Right renal cortex interstitium (tissue), 3 donors: ENCODE data around the gene KATNBL1. TPM values are rescaled to one million over a fixed set of nuclear protein-coding genes. Genes with fewer than 3 reads are reported as not detected.
"Not testable (repeated sequence)": the region's sequence is repeated elsewhere in the genome, so short reads cannot be mapped to it uniquely, and the experiment has no call there.

Experiments used
- DNase-seq, 3 donors: peaks; one replicate each; pipeline ENCODE4 v3.0.0-alpha.2; 2013; ENCODE audit warnings: low read depth in 3 of 3, low spot score in 2 of 3
- polyA plus RNA-seq, 3 donors: library from polyadenylated mRNA; unstranded; fragments of 120-200 nt; gene quantifications; one replicate each; pipeline ENCODE4 v1.2.1, GENCODE V29; 2013; ENCODE audit not compliant: insufficient read length in 3 of 3

Gene KATNBL1
- polyA plus RNA-seq, 3 donors: 46.1 to 51.0 (median 46.2) TPM

GRCh38 chr15:34203936-34204335 lies 6.0 kb downstream of the KATNBL1 start:
- DNase-seq: no peak

DNA sequence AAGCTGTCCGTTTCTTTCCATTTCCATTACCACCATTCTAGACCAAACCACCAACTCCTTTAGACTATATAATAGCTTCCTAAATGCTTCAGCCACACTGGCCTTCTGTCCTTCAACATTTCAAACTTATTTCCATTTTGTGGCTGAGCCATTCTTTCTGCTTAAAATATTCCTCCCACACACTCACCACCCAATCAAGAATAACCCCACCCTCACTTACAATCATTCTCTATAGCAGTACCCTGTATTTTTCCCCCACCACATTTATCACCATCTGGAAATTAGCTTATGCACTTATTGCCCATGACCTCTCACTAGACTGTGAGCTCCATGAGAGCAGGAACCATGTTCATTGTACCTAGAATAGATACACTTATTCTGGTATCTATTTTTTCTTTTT lies 6.6 kb downstream of the KATNBL1 start:
- DNase-seq: no peak

GRCh38 chr15:34193272-34193671 lies 16.6 kb downstream of the KATNBL1 start:
- DNase-seq: not testable (repeated sequence)

DNA sequence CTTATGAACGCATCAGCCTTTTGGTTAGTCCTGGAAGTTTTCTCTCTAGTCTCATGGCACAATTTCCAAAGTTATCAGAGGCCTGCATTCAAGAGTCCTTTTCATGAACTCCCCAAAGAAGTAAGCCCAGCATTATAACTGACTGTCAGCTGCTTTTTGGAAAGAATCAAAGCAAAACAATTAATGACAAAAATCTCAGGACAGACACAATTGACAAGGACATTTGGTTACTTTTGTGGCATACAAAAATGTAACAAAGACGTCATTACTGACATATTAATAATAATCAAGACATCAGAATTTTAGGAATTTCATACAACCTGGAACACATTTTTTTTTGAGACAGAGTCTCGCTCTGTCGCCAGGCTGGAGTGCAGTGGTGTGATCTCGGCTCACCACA lies 21.2 kb downstream of the KATNBL1 start:
- DNase-seq: no peak

GRCh38 chr15:34185666-34186065 lies 24.2 kb downstream of the KATNBL1 start:
- DNase-seq: no peak

GRCh38 chr15:34182942-34183341 lies 27.0 kb downstream of the KATNBL1 start:
- DNase-seq: no peak

- no peak for DNase-seq
These were observed 30.7 kb downstream of the KATNBL1 start for GRCh38 chr15:34179234-34179633.

- DNase-seq: not testable (repeated sequence)
These were observed 43.8 kb downstream of the KATNBL1 start for GRCh38 chr15:34165987-34166573.

DNA sequence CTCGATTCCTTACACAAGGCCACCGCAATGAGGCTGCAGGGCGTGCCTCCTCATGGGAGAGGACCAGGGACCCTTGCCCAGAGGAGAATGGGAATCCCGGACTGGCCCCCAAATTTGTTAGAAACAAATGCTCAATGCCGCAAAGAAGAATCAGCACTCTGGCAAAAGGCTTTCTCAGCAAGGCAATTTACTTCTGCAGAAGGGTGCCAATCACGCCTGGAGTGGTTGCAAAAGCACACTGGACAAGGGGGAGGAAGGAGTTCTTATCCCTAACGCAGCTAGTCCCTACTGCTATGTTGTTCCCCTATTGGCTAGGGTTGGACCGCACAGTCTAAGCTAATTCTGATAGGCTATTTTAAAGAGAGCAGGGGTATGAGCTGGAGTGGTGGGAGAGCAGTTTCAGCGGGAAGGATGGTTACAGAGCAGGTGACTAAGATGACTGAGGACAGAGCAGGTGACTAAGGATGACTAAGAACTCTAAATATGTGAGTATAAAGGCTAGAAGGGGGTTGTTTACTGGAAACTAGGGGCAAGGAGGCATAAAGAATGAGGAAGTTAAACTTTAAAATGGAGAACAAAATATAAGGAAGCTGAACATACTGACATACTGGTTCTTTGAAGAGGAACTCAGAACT lies 48.5 kb downstream of the KATNBL1 start:
- no peak for DNase-seq

GRCh38 chr15:34160735-34161134 lies 49.2 kb downstream of the KATNBL1 start:
- DNase-seq: no peak

GRCh38 chr15:34158355-34158754 lies 51.5 kb downstream of the KATNBL1 start:
- no peak for DNase-seq

DNA sequence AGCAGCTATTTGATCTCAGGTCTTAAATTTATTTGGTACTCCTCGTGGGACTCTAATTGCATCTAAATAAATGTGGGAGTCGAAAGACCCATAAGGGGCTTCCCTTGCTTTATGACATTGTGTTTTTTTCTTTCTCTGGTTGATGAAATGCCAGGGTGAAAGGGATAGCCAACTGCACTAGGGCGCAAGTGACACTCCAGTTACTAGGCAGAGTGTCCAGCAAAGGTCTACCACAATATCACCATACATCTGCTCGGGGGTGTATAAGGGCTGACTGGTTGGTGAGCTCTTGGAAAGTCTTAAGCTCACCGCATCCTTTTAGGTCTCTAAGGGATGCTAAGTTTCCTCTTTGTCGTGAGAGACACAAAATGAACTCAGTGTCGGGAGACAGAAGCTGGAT lies 54.0 kb downstream of the KATNBL1 start:
- DNase-seq: no peak

DNA sequence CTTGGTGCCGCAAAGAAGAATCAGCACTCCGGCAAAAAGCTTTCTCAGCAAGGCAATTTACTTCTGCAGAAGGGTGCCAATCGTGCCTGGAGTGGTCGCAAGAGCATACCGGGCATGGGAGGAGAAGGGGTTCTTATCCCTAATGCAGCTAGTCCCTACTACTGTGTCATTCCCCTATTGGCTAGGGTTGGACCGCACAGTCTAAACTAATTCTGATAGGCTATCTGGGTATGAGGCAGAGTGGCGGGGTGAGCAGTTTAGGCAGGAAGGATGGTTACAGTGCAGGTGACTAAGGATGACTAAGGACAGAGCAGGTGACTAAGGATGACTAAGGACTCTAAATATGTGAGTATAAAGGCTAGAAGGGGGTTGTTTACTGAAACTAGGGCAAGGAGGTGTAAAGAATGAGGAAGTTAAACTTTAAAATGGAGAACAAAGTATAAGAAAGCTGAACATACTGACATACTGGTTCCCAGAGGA lies 55.1 kb downstream of the KATNBL1 start:
- DNase-seq: no peak

GRCh38 chr15:34147371-34148140 lies 62.3 kb downstream of the KATNBL1 start:
- no peak for DNase-seq

- no peak for DNase-seq
These were observed 76.4 kb downstream of the KATNBL1 start for GRCh38 chr15:34133511-34133910.

DNA sequence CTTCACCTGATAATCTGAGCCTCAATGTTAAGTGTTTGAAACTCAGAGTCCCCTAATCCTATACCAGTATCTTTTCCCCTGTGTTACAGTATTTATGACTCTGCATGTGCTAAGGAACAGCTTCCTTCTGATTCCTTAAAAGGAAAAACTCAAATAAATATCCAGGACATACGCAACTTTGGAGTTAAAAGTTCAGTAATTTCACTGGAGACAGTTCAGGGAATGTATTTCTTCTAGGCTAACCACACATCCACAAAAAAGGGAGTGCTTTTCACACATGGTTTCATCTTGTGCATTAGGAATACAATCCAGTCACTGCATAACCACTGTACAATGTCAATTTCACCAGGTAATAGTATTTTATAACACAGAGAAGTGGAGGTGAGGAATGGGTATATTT lies 77.0 kb downstream of the KATNBL1 start:
- DNase-seq: no peak

- DNase-seq: no peak
These were observed 81.0 kb downstream of the KATNBL1 start for GRCh38 chr15:34128898-34129297.

- DNase-seq: no peak
These were observed 83.4 kb downstream of the KATNBL1 start for GRCh38 chr15:34126522-34126921.

DNA sequence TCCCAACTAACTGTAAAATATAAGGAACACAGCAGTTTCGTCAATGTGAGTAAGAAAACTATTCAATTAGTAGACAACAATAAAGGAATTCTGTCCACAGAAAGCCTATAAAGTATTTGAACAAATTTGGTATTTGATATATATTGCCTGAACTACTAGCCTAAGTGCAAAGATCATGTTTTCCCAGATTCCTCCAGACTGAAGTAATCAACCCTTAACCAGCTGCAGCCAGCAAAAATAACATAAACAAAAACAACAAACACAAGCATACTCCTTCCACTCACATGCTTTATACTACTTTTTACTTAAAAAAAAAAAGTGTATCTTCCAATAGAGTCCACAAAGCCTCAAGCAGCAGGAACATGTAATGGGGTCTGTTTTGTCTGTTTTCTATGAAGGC lies 84.0 kb downstream of the KATNBL1 start:
- no peak for DNase-seq

GRCh38 chr15:34124651-34125050 lies 85.2 kb downstream of the KATNBL1 start:
- no peak for DNase-seq

DNA sequence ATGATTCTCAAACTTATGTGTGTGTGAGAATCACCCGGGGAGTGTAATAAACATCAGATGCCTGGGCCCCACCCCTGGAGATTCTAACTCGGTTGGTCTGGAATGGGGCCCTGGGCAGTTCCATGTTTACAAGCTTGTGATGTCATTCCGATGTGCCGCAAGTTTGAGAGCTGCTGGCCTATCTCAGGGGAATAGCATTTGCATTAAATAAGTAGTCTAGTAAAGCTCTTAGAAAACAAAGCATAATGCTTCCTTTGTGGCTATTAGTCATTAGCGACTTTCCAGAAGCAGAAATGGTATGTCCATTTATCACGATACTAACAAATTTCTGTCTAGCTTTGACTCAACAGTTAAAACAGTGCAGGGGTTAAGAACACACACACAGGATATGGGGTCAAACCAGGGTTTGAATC lies 87.1 kb downstream of the KATNBL1 start:
- DNase-seq: no peak

GRCh38 chr15:34121786-34122185 lies 88.1 kb downstream of the KATNBL1 start:
- DNase-seq: not testable (repeated sequence)
